GM12874 (cell line): ENCODE results near the gene DLG4.

Experiments
- CTCF ChIP-seq: IDR thresholded peaks from 2 replicates; pipeline ENCODE4 v1.5.1; 2011; ENCODE audit warnings: low read depth, mild to moderate bottlenecking, control low read depth, low read length, moderate library complexity; ENCODE audit not compliant: insufficient read depth

The DLG4 gene

GRCh38 chr17:7174603-7175326, 44.9 kb downstream of the DLG4 start:
- no peak for TF ChIP-seq CTCF

GRCh38 chr17:7173687-7174602, 45.7 kb downstream of the DLG4 start:
- 0 out of 2 replicates have a peak, but pooled peaks have one; percentile 24 for TF ChIP-seq CTCF

- TF ChIP-seq CTCF: no peak
These were observed 51.8 kb downstream of the DLG4 start for GRCh38 chr17:7167832-7168231.

GRCh38 chr17:7166873-7167272, 52.8 kb downstream of the DLG4 start:
- TF ChIP-seq CTCF: no peak

GRCh38 chr17:7156342-7156940, 63.2 kb downstream of the DLG4 start:
- no peak for TF ChIP-seq CTCF

GRCh38 chr17:7147772-7148171, 71.9 kb downstream of the DLG4 start:
- no peak for TF ChIP-seq CTCF

GRCh38 chr17:7146115-7146514, 73.5 kb downstream of the DLG4 start:
- no peak for TF ChIP-seq CTCF
